H1 (cell line): ENCODE results near the gene ACER3. TPM values are rescaled to one million over a fixed set of nuclear protein-coding genes. Genes with fewer than 3 reads are reported as not detected.
A peak's percentile ranks its signal among the peaks of the same experiment; 100 is the strongest.

Source experiments
- ATF3 ChIP-seq: IDR thresholded peaks from 2 replicates; pipeline ENCODE4 v1.6.1; 2011; ENCODE audit warnings: low read depth, mild to moderate bottlenecking, low read length; ENCODE audit not compliant: insufficient read depth
- CREB1 ChIP-seq: IDR thresholded peaks from 2 replicates; pipeline ENCODE4 v1.6.1; 2012; ENCODE audit warnings: inconsistent platforms
- CTBP2 ChIP-seq: IDR thresholded peaks from 2 replicates; pipeline ENCODE4 v1.7.0; 2011; ENCODE audit warnings: borderline replicate concordance, mild to moderate bottlenecking, moderate library complexity, mixed read lengths, low read length; ENCODE audit not compliant: insufficient read depth, insufficient read length
- CTCF ChIP-seq, 3 experiments: IDR thresholded peaks; 1 replicate in 2 of 3; 2 replicates in 1 of 3; pipeline versions ENCODE4 v1.5.1 to v1.6.1; 2011; ENCODE audit warnings: low read length in 3 of 3, mild to moderate bottlenecking in 3 of 3, inconsistent platforms in 2 of 3, low read depth in 1 of 3, moderate library complexity in 1 of 3; ENCODE audit not compliant: insufficient read depth in 1 of 3; ENCODE audit errors: control extremely low read depth in 1 of 3
- E2F6 ChIP-seq: IDR thresholded peaks from 2 replicates; pipeline ENCODE4 v1.6.1; 2012; ENCODE audit warnings: inconsistent platforms
- HDAC2 ChIP-seq, 2 experiments: fragments of 300-600 bp in 1 of 2; sonication (generic) in 1 of 2; IDR thresholded peaks; 2 replicates each; pipeline ENCODE4 v1.6.1; 2011 to 2012; ENCODE audit warnings: low read depth in 2 of 2, low read length in 2 of 2, mild to moderate bottlenecking in 2 of 2, moderate library complexity in 2 of 2, borderline replicate concordance in 1 of 2, inconsistent platforms in 1 of 2
- JUND ChIP-seq: IDR thresholded peaks from 2 replicates; pipeline ENCODE4 v1.6.1; 2011; ENCODE audit warnings: mild to moderate bottlenecking, improper control_type of control experiment, low read length
- MAX ChIP-seq: IDR thresholded peaks from 2 replicates; pipeline ENCODE4 v1.6.1; 2012; ENCODE audit warnings: inconsistent platforms
- NANOG ChIP-seq: IDR thresholded peaks from 2 replicates; pipeline ENCODE4 v1.6.1; 2011; ENCODE audit warnings: low read length, low read depth, mild to moderate bottlenecking, inconsistent platforms; ENCODE audit not compliant: insufficient read depth, poor library complexity, severe bottlenecking
- NRF1 ChIP-seq: IDR thresholded peaks from 2 replicates; pipeline ENCODE4 v1.6.1; 2011; ENCODE audit warnings: mild to moderate bottlenecking, low read depth, low read length, improper control_type of control experiment
- PHF8 ChIP-seq: fragments of 200-600 bp; sonication (generic); conservative IDR thresholded peaks from 2 replicates; pipeline ENCODE4 v1.7.1; 2012; ENCODE audit warnings: low read depth, mild to moderate bottlenecking, inconsistent platforms, low read length, moderate library complexity
- POLR2A ChIP-seq, 2 experiments: IDR thresholded peaks; 1 replicate in 1 of 2; 2 replicates in 1 of 2; pipeline ENCODE4 v1.6.1; 2011; ENCODE audit warnings: low read depth in 2 of 2, low read length in 2 of 2, mild to moderate bottlenecking in 2 of 2; ENCODE audit errors: control extremely low read depth in 1 of 2
- RBBP5 ChIP-seq: IDR thresholded peaks from 2 replicates; pipeline ENCODE4 v1.7.1; 2012; ENCODE audit warnings: low read depth, mild to moderate bottlenecking, inconsistent platforms, low read length, moderate library complexity, borderline replicate concordance
- RFX5 ChIP-seq: IDR thresholded peaks from 2 replicates; pipeline ENCODE4 v1.6.1; 2011; ENCODE audit warnings: low read depth, low read length, improper control_type of control experiment, borderline replicate concordance
- SUZ12 ChIP-seq: fragments of 200-600 bp; sonication (generic); IDR thresholded peaks from 2 replicates; pipeline ENCODE4 v1.6.1; 2012; ENCODE audit warnings: mild to moderate bottlenecking, inconsistent platforms, low read length, moderate library complexity, mixed read lengths
- TAF1 ChIP-seq: IDR thresholded peaks from 2 replicates; pipeline ENCODE4 v1.6.1; 2011; ENCODE audit warnings: mild to moderate bottlenecking, low read depth, low read length
- USF2 ChIP-seq: IDR thresholded peaks from 2 replicates; pipeline ENCODE4 v1.6.1; 2011; ENCODE audit warnings: low read length, improper control_type of control experiment
- polyA plus RNA-seq, 7 experiments: library from polyadenylated mRNA; depleted of rRNA in 3 of 7; stranded (reverse) in 5 of 7; unstranded in 2 of 7; fragments of >200 nt in 5 of 7; fragments of 200-250 nt in 2 of 7; gene quantifications; 1 replicate in 5 of 7; 2 replicates in 1 of 7; 4 replicates in 1 of 7; pipeline versions ENCODE4 v1.2.1 to v1.2.3, GENCODE V29; 2011 to 2013; ENCODE audit warnings: missing spikeins in 2 of 7, mixed read lengths in 2 of 7
- total RNA-seq: library from RNA; stranded (reverse); fragmentation: NEBNext Ultra II Directional; extraction: Animal tissue kit (Norgen Biotek cat#: 25700); gene quantifications from 2 replicates; pipeline ENCODE4 v1.2.1, GENCODE V29; 2021

ACER3 gene
- total and polyA plus RNA-seq, 2 of the 8 experiments (the other 6 are each of a cell fraction or from before 2014, with no cell fraction given): 5.7 to 16.2 TPM

- no peak for TF ChIP-seq POLR2A (IDR thresholded peaks at IDR 0.05; ENCODE audit: control extremely low read depth in 1 of 2, low read depth in 2 of 2, low read length in 2 of 2)
- TF ChIP-seq CREB1: peak; percentile 7
- TF ChIP-seq MAX: peak; percentile 97
- no peak for TF ChIP-seq JUND
- no peak for TF ChIP-seq RFX5
- no peak for TF ChIP-seq CTBP2
- peak; percentile 45; the same call in 1 of the 2 replicates for TF ChIP-seq SUZ12
- no peak for TF ChIP-seq NRF1
- TF ChIP-seq NANOG: no peak
- TF ChIP-seq TAF1: no peak
- TF ChIP-seq RBBP5: peak; percentile 51; the same call in 1 of the 2 replicates
- TF ChIP-seq HDAC2 (IDR thresholded peaks at IDR 0.05; ENCODE audit: borderline replicate concordance in 1 of 2, low read depth in 2 of 2, low read length in 2 of 2): peak in 1 of 2 experiments; percentile 69; a peak in 1 of 4 replicates
- TF ChIP-seq ATF3: no peak
- peak; percentile 99 for TF ChIP-seq E2F6
- no peak; the same call in 1 of the 2 replicates for TF ChIP-seq USF2
- TF ChIP-seq PHF8: no peak
- peak; percentile 71 to 79 (median 72) for TF ChIP-seq CTCF (IDR thresholded peaks at IDR 0.05; ENCODE audit: control extremely low read depth in 1 of 3, insufficient read depth in 1 of 3, low read depth in 1 of 3, low read length in 3 of 3)
These were observed 179.0 kb downstream of the ACER3 start (continued) for GRCh38 chr11:77039491-77040400.
